ENCODE measurements around the gene RGS9. TPM values are rescaled to one million over a fixed set of nuclear protein-coding genes. Genes with fewer than 3 reads are reported as not detected.

RGS9 gene
- total RNA-seq, 1 donor from 2014 or later, result 8.7 TPM

DNA sequence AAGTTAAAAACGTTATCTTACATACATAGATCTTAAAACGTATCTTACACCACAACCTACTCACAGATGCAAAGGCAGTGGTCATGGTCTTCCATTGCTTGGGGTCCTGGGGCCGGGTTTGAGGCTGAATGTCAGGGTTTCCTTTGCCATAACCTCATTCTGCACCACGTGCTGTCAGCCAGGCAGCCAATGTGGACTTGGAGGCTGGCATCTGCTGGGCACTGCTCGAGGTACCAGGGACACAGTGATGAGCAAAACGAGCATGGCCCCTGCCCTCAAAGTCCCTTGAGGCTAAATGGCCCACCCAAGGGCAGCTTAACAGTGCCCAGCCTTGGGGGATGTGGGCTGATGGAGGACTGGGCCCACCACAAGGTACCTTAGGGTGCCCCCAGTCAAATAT lies 35.8 kb upstream of the RGS9 start:
- H3K4me3 ChIP-seq, result no peak overlapping the region
- ATAC-seq, result no peak
- H3K36me3 ChIP-seq, result no peaks in the 10 kb centered on the region
- no peak overlapping the region for H3K27ac ChIP-seq
- no peak for DNase-seq
- TF ChIP-seq, protein P1, sequence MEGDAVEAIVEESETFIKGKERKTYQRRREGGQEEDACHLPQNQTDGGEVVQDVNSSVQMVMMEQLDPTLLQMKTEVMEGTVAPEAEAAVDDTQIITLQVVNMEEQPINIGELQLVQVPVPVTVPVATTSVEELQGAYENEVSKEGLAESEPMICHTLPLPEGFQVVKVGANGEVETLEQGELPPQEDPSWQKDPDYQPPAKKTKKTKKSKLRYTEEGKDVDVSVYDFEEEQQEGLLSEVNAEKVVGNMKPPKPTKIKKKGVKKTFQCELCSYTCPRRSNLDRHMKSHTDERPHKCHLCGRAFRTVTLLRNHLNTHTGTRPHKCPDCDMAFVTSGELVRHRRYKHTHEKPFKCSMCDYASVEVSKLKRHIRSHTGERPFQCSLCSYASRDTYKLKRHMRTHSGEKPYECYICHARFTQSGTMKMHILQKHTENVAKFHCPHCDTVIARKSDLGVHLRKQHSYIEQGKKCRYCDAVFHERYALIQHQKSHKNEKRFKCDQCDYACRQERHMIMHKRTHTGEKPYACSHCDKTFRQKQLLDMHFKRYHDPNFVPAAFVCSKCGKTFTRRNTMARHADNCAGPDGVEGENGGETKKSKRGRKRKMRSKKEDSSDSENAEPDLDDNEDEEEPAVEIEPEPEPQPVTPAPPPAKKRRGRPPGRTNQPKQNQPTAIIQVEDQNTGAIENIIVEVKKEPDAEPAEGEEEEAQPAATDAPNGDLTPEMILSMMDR (IDR thresholded peaks at IDR 0.05), result no peak
- no peaks in the 10 kb centered on the region for H3K27me3 ChIP-seq
- H3K9me3 ChIP-seq, result no peaks in the 10 kb centered on the region
- intact Hi-C loops (cut with DNase I), result no loop called here
- peaks cover 4% of the 10 kb centered on the region for H3K4me1 ChIP-seq

DNA sequence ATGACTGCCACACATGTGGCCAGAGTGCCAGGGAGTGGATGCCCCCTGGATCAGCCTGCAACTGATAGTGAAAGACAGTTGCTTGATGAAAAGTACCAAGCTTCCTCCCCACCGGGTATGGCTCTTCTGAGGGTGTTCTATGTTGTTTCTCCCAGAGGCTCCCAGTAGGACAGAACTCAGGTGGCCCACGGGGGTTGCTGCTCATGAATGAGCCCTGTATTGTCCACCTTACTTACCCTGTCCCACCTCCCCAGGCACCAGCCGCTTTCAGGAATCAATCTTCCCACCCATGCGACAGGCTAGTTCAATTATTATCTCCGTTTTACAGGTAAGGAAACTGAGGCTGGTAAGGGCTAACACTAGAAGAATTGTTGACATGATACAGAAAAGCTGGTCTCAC lies 34.9 kb upstream of the RGS9 start:
- no peaks in the 10 kb centered on the region for H3K27me3 ChIP-seq
- H3K36me3 ChIP-seq, result no peaks in the 10 kb centered on the region
- H3K4me1 ChIP-seq, result peaks cover 8% of the 10 kb centered on the region
- H3K9me3 ChIP-seq, result no peaks in the 10 kb centered on the region
- H3K4me3 ChIP-seq, result no peak overlapping the region
- no peak for DNase-seq
- TF ChIP-seq, protein P1 (IDR thresholded peaks at IDR 0.05), result no peak
- H3K27ac ChIP-seq, result no peak overlapping the region
- intact Hi-C loops (cut with DNase I), result no loop called here
- ATAC-seq, result no peak

- H3K4me3 ChIP-seq, result no peak overlapping the region
- TF ChIP-seq, protein P1 (IDR thresholded peaks at IDR 0.05), result no peak
- H3K9me3 ChIP-seq, result no peaks in the 10 kb centered on the region
- no peaks in the 10 kb centered on the region for H3K36me3 ChIP-seq
- ATAC-seq (no peak), DNase-seq (no peak)
- no peaks in the 10 kb centered on the region for H3K27me3 ChIP-seq
- no peak overlapping the region for H3K27ac ChIP-seq
- intact Hi-C loops (cut with DNase I), result no loop called here
- peaks cover 12% of the 10 kb centered on the region for H3K4me1 ChIP-seq
Measured at GRCh38 chr17:65102788-65103187, 34.4 kb upstream of the RGS9 start.

GRCh38 chr17:65103431-65103830 lies 33.7 kb upstream of the RGS9 start:
- Histone ChIP-seq H3K36me3 (no peaks in the 10 kb centered on the region), H3K27me3 (no peaks in the 10 kb centered on the region), H3K27ac (no peak overlapping the region), H3K9me3 (no peaks in the 10 kb centered on the region), H3K4me3 (no peak overlapping the region), H3K4me1 (peaks cover 14% of the 10 kb centered on the region)
- no peak for ATAC-seq
- intact Hi-C loops (cut with DNase I), result no loop called here
- TF ChIP-seq, protein P1 (IDR thresholded peaks at IDR 0.05), result no peak
- DNase-seq, result no peak

DNA sequence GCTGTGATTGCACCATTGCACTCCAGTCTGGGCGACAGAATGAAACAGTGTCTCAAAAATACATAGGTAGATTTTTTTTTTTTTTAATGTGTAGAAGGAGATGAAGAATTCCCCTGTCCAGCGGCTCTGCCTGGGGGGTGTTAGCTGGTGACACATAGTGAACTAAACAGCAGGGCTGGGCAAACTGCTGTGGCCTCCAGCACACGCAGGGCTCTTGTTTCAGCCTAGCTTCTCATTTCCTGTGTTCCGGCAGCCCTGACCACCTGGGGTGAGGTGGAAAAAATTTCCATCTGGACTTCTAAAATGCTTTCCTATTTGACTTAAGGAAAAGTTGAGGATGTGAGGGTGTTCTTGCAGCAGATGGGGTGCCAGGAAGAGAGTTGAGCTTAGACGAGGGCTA lies 33.3 kb upstream of the RGS9 start:
- intact Hi-C loops (cut with DNase I), result no loop called here
- H3K4me1 ChIP-seq, result peaks cover 14% of the 10 kb centered on the region
- TF ChIP-seq, protein P1 (IDR thresholded peaks at IDR 0.05), result no peak
- DNase-seq, result no peak
- H3K4me3 ChIP-seq, result no peak overlapping the region
- no peaks in the 10 kb centered on the region for H3K9me3 ChIP-seq
- no peaks in the 10 kb centered on the region for H3K36me3 ChIP-seq
- no peak overlapping the region for H3K27ac ChIP-seq
- H3K27me3 ChIP-seq, result no peaks in the 10 kb centered on the region
- ATAC-seq, result no peak

DNA sequence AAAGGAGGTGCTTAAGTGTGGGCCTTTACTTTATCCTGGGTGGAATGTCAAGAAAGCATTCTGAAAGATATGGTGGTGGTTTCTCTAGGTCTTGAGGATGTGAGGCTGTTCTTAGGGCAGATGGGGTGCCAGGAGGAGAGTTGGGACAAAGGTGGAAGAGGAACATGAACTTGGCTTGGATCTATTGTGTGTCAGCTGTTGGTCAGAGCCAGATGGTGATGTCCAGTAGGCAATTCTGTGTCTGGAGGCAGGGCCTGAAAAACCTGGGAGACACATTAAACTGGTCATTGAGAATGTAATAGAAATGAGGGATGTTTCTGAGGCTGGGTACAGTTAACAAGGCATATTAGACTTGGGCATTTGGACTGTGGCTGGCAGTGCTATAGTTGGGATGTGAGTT lies 32.6 kb upstream of the RGS9 start:
- Histone ChIP-seq H3K27ac (no peak overlapping the region), H3K4me3 (no peak overlapping the region), H3K9me3 (no peaks in the 10 kb centered on the region), H3K36me3 (no peaks in the 10 kb centered on the region), H3K4me1 (peaks cover 14% of the 10 kb centered on the region), H3K27me3 (no peaks in the 10 kb centered on the region)
- TF ChIP-seq, protein P1 (IDR thresholded peaks at IDR 0.05), result no peak
- intact Hi-C loops (cut with DNase I), result no loop called here
- ATAC-seq, result no peak
- DNase-seq, result no peak
